HG03196 (cell line): ENCODE results near the gene GREB1.

Experiments
- ATAC-seq: cut with Tn5 transposase; IDR thresholded peaks from one replicate; pipeline ENCODE4 v1.9.1; 2021; ENCODE audit not compliant: unreplicated experiment

The GREB1 gene

GRCh38 chr2:11559066-11559785 is 25.4 kb downstream of the GREB1 start:
- no peak for ATAC-seq

GRCh38 chr2:11559786-11560155 is 25.9 kb downstream of the GREB1 start:
- ATAC-seq = no peak

GRCh38 chr2:11560806-11561205 is 27.0 kb downstream of the GREB1 start:
- ATAC-seq = no peak

- no peak for ATAC-seq
These were observed 28.2 kb downstream of the GREB1 start for GRCh38 chr2:11562011-11562410.

GRCh38 chr2:11562476-11562875 is 28.6 kb downstream of the GREB1 start:
- no peak for ATAC-seq

- ATAC-seq = no peak
These were observed 30.2 kb downstream of the GREB1 start for GRCh38 chr2:11563784-11564666.

- ATAC-seq = no peak
These were observed 31.1 kb downstream of the GREB1 start for GRCh38 chr2:11564816-11565567.

GRCh38 chr2:11566383-11566782 is 32.5 kb downstream of the GREB1 start:
- no peak for ATAC-seq

- no peak for ATAC-seq
These were observed 33.8 kb downstream of the GREB1 start for GRCh38 chr2:11567631-11568031.

GRCh38 chr2:11568436-11568835 is 34.6 kb downstream of the GREB1 start:
- no peak for ATAC-seq

- no peak for ATAC-seq
These were observed 35.8 kb downstream of the GREB1 start for GRCh38 chr2:11569636-11570035.

- no peak for ATAC-seq
These were observed 37.3 kb downstream of the GREB1 start for GRCh38 chr2:11571170-11571569.

GRCh38 chr2:11572996-11573395 is 39.2 kb downstream of the GREB1 start:
- no peak for ATAC-seq

GRCh38 chr2:11573418-11574175 is 39.8 kb downstream of the GREB1 start:
- ATAC-seq = no peak

GRCh38 chr2:11574176-11575046 is 40.6 kb downstream of the GREB1 start:
- no peak for ATAC-seq

- ATAC-seq = no peak
These were observed 42.6 kb downstream of the GREB1 start for GRCh38 chr2:11576398-11576797.

GRCh38 chr2:11577101-11577883 is 43.4 kb downstream of the GREB1 start:
- ATAC-seq = no peak

- ATAC-seq = no peak
These were observed 44.5 kb downstream of the GREB1 start for GRCh38 chr2:11578081-11578948.
